Osteoblast (primary cell): ENCODE results near the gene CDC42BPG. TPM values are rescaled to one million over a fixed set of nuclear protein-coding genes. Genes with fewer than 3 reads are reported as not detected.
"Not testable (repeated sequence)": the region's sequence is repeated elsewhere in the genome, so short reads cannot be mapped to it uniquely, and the experiment has no call there.

Experiments
- DNase-seq: peaks from one replicate; pipeline ENCODE4 v3.0.0; 2011; ENCODE audit warnings: low spot score, mixed read lengths; ENCODE audit not compliant: insufficient read length; ENCODE audit errors: missing footprints
- H2AFZ ChIP-seq: 2 replicates; pipeline ENCODE4 v1.6.0; 2011; ENCODE audit warnings: mild to moderate bottlenecking, low read length
- H3K27ac ChIP-seq: 2 replicates; pipeline ENCODE4 v1.5.1; 2011; ENCODE audit warnings: mild to moderate bottlenecking, low read depth, low read length, moderate library complexity
- H3K27me3 ChIP-seq: 2 replicates; pipeline ENCODE4 v1.6.0; 2012; ENCODE audit warnings: mild to moderate bottlenecking, control low read depth, inconsistent platforms, low read length, moderate library complexity; ENCODE audit not compliant: insufficient read depth
- H3K36me3 ChIP-seq: 2 replicates; pipeline ENCODE4 v1.5.1; 2011; ENCODE audit warnings: mild to moderate bottlenecking, low read length, control low read depth, moderate library complexity; ENCODE audit not compliant: insufficient read depth
- H3K4me1 ChIP-seq: 2 replicates; pipeline ENCODE4 v1.5.1; 2011; ENCODE audit warnings: mild to moderate bottlenecking, low read length, control low read depth, moderate library complexity; ENCODE audit not compliant: insufficient read depth
- H3K4me2 ChIP-seq: 2 replicates; pipeline ENCODE4 v1.6.0; 2011; ENCODE audit warnings: mild to moderate bottlenecking, low read length; ENCODE audit not compliant: insufficient read depth
- H3K4me3 ChIP-seq: fragments of 200-600 bp; sonication (generic); 3 replicates; pipeline ENCODE4 v1.5.1; 2012; ENCODE audit warnings: mild to moderate bottlenecking, low read length, inconsistent platforms; ENCODE audit not compliant: insufficient read depth
- H3K79me2 ChIP-seq: 2 replicates; pipeline ENCODE4 v1.6.0; 2012; ENCODE audit warnings: mild to moderate bottlenecking, low read length, control low read depth, inconsistent platforms; ENCODE audit not compliant: insufficient read depth
- H3K9me3 ChIP-seq: 2 replicates; pipeline ENCODE4 v1.5.1; 2011; ENCODE audit warnings: low read depth, low read length, control low read depth
- H4K20me1 ChIP-seq: 2 replicates; pipeline ENCODE4 v1.6.0; 2012; ENCODE audit warnings: mild to moderate bottlenecking, low read length, control low read depth; ENCODE audit not compliant: insufficient read depth
- total RNA-seq: library from RNA; depleted of rRNA; stranded (reverse); fragments of >200 nt; gene quantifications from 2 replicates; pipeline ENCODE4 v1.2.3, GENCODE V29; 2012
- TF ChIP-seq, protein P1 (sequence below): IDR thresholded peaks from 2 replicates; pipeline ENCODE4 v1.5.1; 2011; ENCODE audit warnings: mild to moderate bottlenecking, low read depth, low read length, moderate library complexity; ENCODE audit errors: extremely low read depth

The CDC42BPG gene
- total RNA-seq, 1 donor = under 0.01 TPM

DNA sequence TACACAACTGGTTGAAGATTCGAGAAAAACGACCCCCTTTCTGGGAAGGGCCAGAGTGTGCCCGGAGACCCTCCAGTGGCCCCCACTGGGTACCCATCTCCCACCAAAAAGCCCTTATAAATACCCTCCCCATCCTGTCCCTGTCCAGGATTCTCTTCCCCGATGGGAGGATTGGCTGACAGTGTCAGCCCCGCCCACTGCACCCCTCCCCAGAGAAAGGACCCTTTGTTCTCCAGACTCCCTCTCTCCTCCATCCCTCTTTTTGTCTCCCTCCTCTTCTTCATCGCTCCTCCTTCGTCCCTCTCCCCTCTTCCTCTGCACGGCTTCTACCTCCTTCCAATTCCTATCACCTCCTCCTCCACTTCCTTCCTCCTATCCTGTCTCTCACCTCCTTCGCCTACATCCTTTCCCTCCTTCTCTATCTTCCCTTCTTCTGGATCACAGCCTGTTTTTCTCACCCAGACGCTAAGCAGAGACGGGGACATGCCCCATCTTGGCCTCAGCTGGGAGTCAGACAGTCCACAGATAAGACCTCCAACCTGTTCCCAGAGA is 20.8 kb downstream of the CDC42BPG start:
- no peaks in the 10 kb centered on the region for H3K9me3 ChIP-seq
- no peak overlapping the region for H3K4me3 ChIP-seq
- no peak overlapping the region for H2AFZ ChIP-seq
- no peak overlapping the region for H3K27ac ChIP-seq
- H3K4me2 ChIP-seq = no peak overlapping the region
- H4K20me1 ChIP-seq = no peaks in the 10 kb centered on the region
- no peaks in the 10 kb centered on the region for H3K36me3 ChIP-seq
- DNase-seq = peak; percentile 50
- H3K79me2 ChIP-seq = no peaks in the 10 kb centered on the region
- no peaks in the 10 kb centered on the region for H3K4me1 ChIP-seq
- peaks cover 8% of the 10 kb centered on the region for H3K27me3 ChIP-seq
- TF ChIP-seq, protein P1, sequence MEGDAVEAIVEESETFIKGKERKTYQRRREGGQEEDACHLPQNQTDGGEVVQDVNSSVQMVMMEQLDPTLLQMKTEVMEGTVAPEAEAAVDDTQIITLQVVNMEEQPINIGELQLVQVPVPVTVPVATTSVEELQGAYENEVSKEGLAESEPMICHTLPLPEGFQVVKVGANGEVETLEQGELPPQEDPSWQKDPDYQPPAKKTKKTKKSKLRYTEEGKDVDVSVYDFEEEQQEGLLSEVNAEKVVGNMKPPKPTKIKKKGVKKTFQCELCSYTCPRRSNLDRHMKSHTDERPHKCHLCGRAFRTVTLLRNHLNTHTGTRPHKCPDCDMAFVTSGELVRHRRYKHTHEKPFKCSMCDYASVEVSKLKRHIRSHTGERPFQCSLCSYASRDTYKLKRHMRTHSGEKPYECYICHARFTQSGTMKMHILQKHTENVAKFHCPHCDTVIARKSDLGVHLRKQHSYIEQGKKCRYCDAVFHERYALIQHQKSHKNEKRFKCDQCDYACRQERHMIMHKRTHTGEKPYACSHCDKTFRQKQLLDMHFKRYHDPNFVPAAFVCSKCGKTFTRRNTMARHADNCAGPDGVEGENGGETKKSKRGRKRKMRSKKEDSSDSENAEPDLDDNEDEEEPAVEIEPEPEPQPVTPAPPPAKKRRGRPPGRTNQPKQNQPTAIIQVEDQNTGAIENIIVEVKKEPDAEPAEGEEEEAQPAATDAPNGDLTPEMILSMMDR = no peak

DNA sequence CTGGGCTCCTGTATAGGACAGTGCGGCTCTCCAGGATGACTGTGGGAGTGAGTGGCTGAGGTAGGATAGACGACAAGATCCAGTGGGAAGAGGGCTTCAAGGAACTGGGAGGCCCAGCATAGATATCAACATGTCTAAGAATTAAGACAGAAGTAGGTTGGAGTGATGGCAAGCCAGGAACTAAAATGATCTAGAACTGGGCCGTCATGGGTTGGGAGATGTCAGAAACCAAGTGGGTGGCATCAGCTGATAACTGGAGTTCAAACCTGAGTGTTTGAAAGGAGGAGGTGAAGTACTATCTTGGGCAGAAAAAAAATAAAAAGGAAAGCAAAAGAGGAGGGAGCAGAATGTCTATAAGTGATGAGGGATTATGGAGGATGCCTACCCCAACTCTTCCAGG is 27.0 kb downstream of the CDC42BPG start:
- H3K27ac ChIP-seq = no peak overlapping the region
- peak; percentile 0 for DNase-seq
- H3K4me3 ChIP-seq = no peak overlapping the region
- H3K9me3 ChIP-seq = no peaks in the 10 kb centered on the region
- no peak overlapping the region for H3K4me2 ChIP-seq
- H3K79me2 ChIP-seq = no peaks in the 10 kb centered on the region
- H2AFZ ChIP-seq = no peak overlapping the region
- H3K36me3 ChIP-seq = no peaks in the 10 kb centered on the region
- no peaks in the 10 kb centered on the region for H3K4me1 ChIP-seq
- H3K27me3 ChIP-seq = no peaks in the 10 kb centered on the region
- H4K20me1 ChIP-seq = no peaks in the 10 kb centered on the region
- TF ChIP-seq, protein P1 = no peak

DNA sequence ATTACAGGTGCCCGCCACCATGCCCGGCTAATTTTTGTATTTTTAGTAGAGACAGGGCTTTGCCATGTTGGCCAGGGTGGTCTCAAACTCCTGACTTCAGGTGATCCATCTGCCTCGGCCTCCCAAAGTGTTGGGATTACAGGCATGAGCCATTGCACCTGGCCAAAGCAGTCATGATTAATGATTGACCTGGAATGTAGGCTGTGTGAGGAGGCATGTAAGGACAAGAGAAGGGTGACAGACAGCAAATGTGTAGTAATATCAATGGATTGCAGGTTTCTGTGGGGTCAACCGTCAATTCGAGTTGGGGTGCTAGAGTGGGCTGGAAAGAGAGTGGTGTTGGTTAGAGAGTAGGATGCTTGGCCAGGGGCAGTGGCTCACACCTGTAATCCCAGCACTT is 29.0 kb downstream of the CDC42BPG start:
- not testable (repeated sequence) for H3K9me3 ChIP-seq, H3K27ac ChIP-seq, H3K27me3 ChIP-seq, H3K4me2 ChIP-seq, H3K4me3 ChIP-seq, H3K79me2 ChIP-seq, H4K20me1 ChIP-seq, H2AFZ ChIP-seq, H3K36me3 ChIP-seq, H3K4me1 ChIP-seq
- DNase-seq = peak; percentile 39

DNA sequence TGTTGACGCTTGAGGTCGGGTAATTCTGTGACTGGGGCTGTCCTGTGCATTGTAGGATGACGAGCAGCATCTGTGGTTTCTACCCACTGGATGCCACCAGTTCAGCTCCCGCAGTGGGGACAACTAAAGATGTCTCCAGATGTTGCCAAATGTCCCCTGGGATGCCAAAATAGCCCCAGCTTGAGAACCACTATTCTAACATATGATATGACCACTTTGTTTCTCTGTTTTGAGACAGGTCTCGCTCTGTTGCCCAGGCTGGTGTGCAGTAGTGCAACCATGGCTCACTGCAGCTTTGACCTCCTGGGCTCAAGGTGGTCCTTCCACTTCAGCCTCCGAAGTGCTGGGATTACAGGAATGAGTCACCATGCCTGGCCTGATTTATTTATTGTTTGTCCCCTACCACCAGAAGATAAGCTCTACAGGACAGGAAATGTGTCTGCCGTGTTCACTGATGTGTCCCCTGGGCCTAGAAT is 29.7 kb downstream of the CDC42BPG start:
- H3K27me3 ChIP-seq = no peaks in the 10 kb centered on the region
- H3K4me1 ChIP-seq = peaks cover 3% of the 10 kb centered on the region
- H3K36me3 ChIP-seq = no peaks in the 10 kb centered on the region
- H3K4me3 ChIP-seq = no peak overlapping the region
- H3K9me3 ChIP-seq = no peaks in the 10 kb centered on the region
- H3K4me2 ChIP-seq = no peak overlapping the region
- H3K79me2 ChIP-seq = peaks cover 3% of the 10 kb centered on the region
- no peak overlapping the region for H2AFZ ChIP-seq
- peak; percentile 62 for DNase-seq
- no peaks in the 10 kb centered on the region for H4K20me1 ChIP-seq
- H3K27ac ChIP-seq = no peak overlapping the region
- TF ChIP-seq, protein P1 = no peak
